ENCODE measurements around the gene CSNK1A1. TPM values are rescaled to one million over a fixed set of nuclear protein-coding genes. Genes with fewer than 3 reads are reported as not detected.
A peak's percentile ranks its signal among the peaks of the same experiment; 100 is the strongest.
"Not testable (repeated sequence)": the region's sequence is repeated elsewhere in the genome, so short reads cannot be mapped to it uniquely, and the experiment has no call there.

CSNK1A1 gene
- total RNA-seq, 1 donor from 2014 or later, result 195 TPM

GRCh38 chr5:149541893-149542292 lies 9.3 kb downstream of the CSNK1A1 start:
- intact Hi-C loops (cut with micrococcal nuclease), result no loop called here
- Mint-ChIP-seq H3K4me1 (ENCODE audit: low read depth) (peaks cover 43% of the 10 kb centered on the region), H3K9me3 (no peaks in the 10 kb centered on the region), H3K27me3 (ENCODE audit: insufficient read depth) (no peaks in the 10 kb centered on the region), H3K27ac (no peak overlapping the region), H3K4me3 (no peak overlapping the region), H3K36me3 (ENCODE audit: low read depth) (peaks cover 42% of the 10 kb centered on the region)
- no peak for DNase-seq (ENCODE audit: low spot score)

- DNase-seq (ENCODE audit: low spot score), result no peak
- peaks cover 33% of the 10 kb centered on the region for H3K36me3 Mint-ChIP-seq (ENCODE audit: low read depth)
- no peaks in the 10 kb centered on the region for H3K9me3 Mint-ChIP-seq
- peak overlapping the region; percentile 50 for H3K27ac Mint-ChIP-seq
- intact Hi-C loops (cut with micrococcal nuclease), result no loop called here
- H3K4me1 Mint-ChIP-seq (ENCODE audit: low read depth), result peaks cover 41% of the 10 kb centered on the region
- no peak overlapping the region for H3K4me3 Mint-ChIP-seq
- no peaks in the 10 kb centered on the region for H3K27me3 Mint-ChIP-seq (ENCODE audit: insufficient read depth)
Observed at GRCh38 chr5:149540089-149540488, 11.2 kb downstream of the CSNK1A1 start.

GRCh38 chr5:149537374-149537975 lies 13.8 kb downstream of the CSNK1A1 start:
- H3K4me3 Mint-ChIP-seq, result no peak overlapping the region
- peaks cover 42% of the 10 kb centered on the region for H3K4me1 Mint-ChIP-seq (ENCODE audit: low read depth)
- intact Hi-C loops (cut with micrococcal nuclease), result no loop called here
- no peak for DNase-seq (ENCODE audit: low spot score)
- H3K27ac Mint-ChIP-seq, result no peak overlapping the region
- H3K9me3 Mint-ChIP-seq, result no peaks in the 10 kb centered on the region
- H3K27me3 Mint-ChIP-seq (ENCODE audit: insufficient read depth), result no peaks in the 10 kb centered on the region
- H3K36me3 Mint-ChIP-seq (ENCODE audit: low read depth), result peaks cover 29% of the 10 kb centered on the region

- DNase-seq (ENCODE audit: low spot score); H3K4me3 Mint-ChIP-seq; H3K27me3 Mint-ChIP-seq (ENCODE audit: insufficient read depth); intact Hi-C loops (cut with micrococcal nuclease); H3K9me3 Mint-ChIP-seq; H3K27ac Mint-ChIP-seq: not testable (repeated sequence)
- Mint-ChIP-seq H3K4me1 (ENCODE audit: low read depth) (peaks cover 33% of the 10 kb centered on the region), H3K36me3 (ENCODE audit: low read depth) (peaks cover 27% of the 10 kb centered on the region)
Observed at GRCh38 chr5:149535787-149536186, 15.5 kb downstream of the CSNK1A1 start.

- H3K36me3 Mint-ChIP-seq (ENCODE audit: low read depth), result peaks cover 19% of the 10 kb centered on the region
- H3K4me3 Mint-ChIP-seq, result no peak overlapping the region
- H3K9me3 Mint-ChIP-seq, result no peaks in the 10 kb centered on the region
- peaks cover 51% of the 10 kb centered on the region for H3K4me1 Mint-ChIP-seq (ENCODE audit: low read depth)
- DNase-seq (ENCODE audit: low spot score), result no peak
- no peaks in the 10 kb centered on the region for H3K27me3 Mint-ChIP-seq (ENCODE audit: insufficient read depth)
- intact Hi-C loops (cut with micrococcal nuclease), result no loop called here
- no peak overlapping the region for H3K27ac Mint-ChIP-seq
Observed at GRCh38 chr5:149532413-149532812, 18.8 kb downstream of the CSNK1A1 start.

GRCh38 chr5:149529463-149529862 lies 21.8 kb downstream of the CSNK1A1 start:
- H3K4me3 Mint-ChIP-seq, result no peak overlapping the region

GRCh38 chr5:149528281-149529060 lies 22.8 kb downstream of the CSNK1A1 start:
- no peak overlapping the region for H3K4me3 Mint-ChIP-seq
- H3K4me1 Mint-ChIP-seq (ENCODE audit: low read depth), result peaks cover 43% of the 10 kb centered on the region
- no peaks in the 10 kb centered on the region for H3K9me3 Mint-ChIP-seq
- H3K36me3 Mint-ChIP-seq (ENCODE audit: low read depth), result peaks cover 21% of the 10 kb centered on the region
- no peaks in the 10 kb centered on the region for H3K27me3 Mint-ChIP-seq (ENCODE audit: insufficient read depth)
- DNase-seq (ENCODE audit: low spot score), result no peak
- intact Hi-C loops (cut with micrococcal nuclease), result no loop called here
- no peak overlapping the region for H3K27ac Mint-ChIP-seq

More at GRCh38 chr5:149529463-149529862, 21.8 kb downstream of the CSNK1A1 start:
- peaks cover 16% of the 10 kb centered on the region for H3K36me3 Mint-ChIP-seq (ENCODE audit: low read depth)
- peak overlapping the region; percentile 19 for H3K27ac Mint-ChIP-seq
- H3K4me1 Mint-ChIP-seq (ENCODE audit: low read depth), result peaks cover 48% of the 10 kb centered on the region
- intact Hi-C loops (cut with micrococcal nuclease), result no loop called here
- H3K9me3 Mint-ChIP-seq, result no peaks in the 10 kb centered on the region
- H3K27me3 Mint-ChIP-seq (ENCODE audit: insufficient read depth), result no peaks in the 10 kb centered on the region
- DNase-seq (ENCODE audit: low spot score), result no peak

GRCh38 chr5:149526845-149527590 lies 24.2 kb downstream of the CSNK1A1 start:
- no peaks in the 10 kb centered on the region for H3K27me3 Mint-ChIP-seq (ENCODE audit: insufficient read depth)
- no peaks in the 10 kb centered on the region for H3K9me3 Mint-ChIP-seq
- intact Hi-C loops (cut with micrococcal nuclease), result no loop called here
- peaks cover 30% of the 10 kb centered on the region for H3K36me3 Mint-ChIP-seq (ENCODE audit: low read depth)
- H3K4me1 Mint-ChIP-seq (ENCODE audit: low read depth), result peaks cover 42% of the 10 kb centered on the region
- H3K27ac Mint-ChIP-seq, result no peak overlapping the region
- H3K4me3 Mint-ChIP-seq, result no peak overlapping the region
- DNase-seq (ENCODE audit: low spot score), result no peak

- no peak overlapping the region for H3K27ac Mint-ChIP-seq
Observed at GRCh38 chr5:149521739-149522685, 29.2 kb downstream of the CSNK1A1 start.

GRCh38 chr5:149519601-149520000 lies 31.6 kb downstream of the CSNK1A1 start:
- Mint-ChIP-seq H3K4me3 (no peak overlapping the region), H3K4me1 (ENCODE audit: low read depth) (peaks cover 62% of the 10 kb centered on the region), H3K9me3 (no peaks in the 10 kb centered on the region), H3K27ac (no peak overlapping the region), H3K36me3 (ENCODE audit: low read depth) (peaks cover 43% of the 10 kb centered on the region), H3K27me3 (ENCODE audit: insufficient read depth) (no peaks in the 10 kb centered on the region)
- intact Hi-C loops (cut with micrococcal nuclease), result loop anchor here (2.0 to 5.0 kb wide), 3 partner anchors 17 to 98 kb away; partner anchors contain the start of gene CSNK1A1
- no peak for DNase-seq (ENCODE audit: low spot score)

More at GRCh38 chr5:149521739-149522685, 29.2 kb downstream of the CSNK1A1 start:
- Mint-ChIP-seq H3K4me1 (ENCODE audit: low read depth) (peaks cover 50% of the 10 kb centered on the region), H3K27me3 (ENCODE audit: insufficient read depth) (no peaks in the 10 kb centered on the region), H3K4me3 (no peak overlapping the region), H3K9me3 (no peaks in the 10 kb centered on the region), H3K36me3 (ENCODE audit: low read depth) (peaks cover 49% of the 10 kb centered on the region)
- intact Hi-C loops (cut with micrococcal nuclease), result no loop called here
- no peak for DNase-seq (ENCODE audit: low spot score)

- Mint-ChIP-seq H3K27me3 (ENCODE audit: insufficient read depth) (no peaks in the 10 kb centered on the region), H3K9me3 (no peaks in the 10 kb centered on the region)
- intact Hi-C loops (cut with micrococcal nuclease), result loop anchor here (2.0 to 5.0 kb wide), 3 partner anchors 16 to 99 kb away; partner anchors contain the start of gene CSNK1A1
Observed at GRCh38 chr5:149518620-149519019, 32.6 kb downstream of the CSNK1A1 start.

More at GRCh38 chr5:149518620-149519019, 32.6 kb downstream of the CSNK1A1 start:
- DNase-seq (ENCODE audit: low spot score), result no peak
- Mint-ChIP-seq H3K36me3 (ENCODE audit: low read depth) (peaks cover 35% of the 10 kb centered on the region), H3K27ac (no peak overlapping the region), H3K4me1 (ENCODE audit: low read depth) (peaks cover 64% of the 10 kb centered on the region), H3K4me3 (no peak overlapping the region)

Data from activated T-helper 1 cell treated with anti-CD3 and anti-CD28 coated beads, Interleukin-12 subunit alpha, Interleukin-12 subunit beta, Interleukin-2, Interleukin-4 antibody, amounts not matched to agents 30 ng/mL and 10 ng/mL and 1 ng/mL, durations not matched to agents 14 hours and 24 hours and 36 hours (primary cell).